HFF-Myc (cell line): Measurements from ENCODE around the gene SEMA3F.

Experiments
- DNase-seq: peaks from one replicate; pipeline ENCODE4 v3.0.0-alpha.2; 2011; ENCODE audit warnings: low read depth; ENCODE audit errors: extremely low read depth
- H3K4me3 ChIP-seq: replicated peaks from 2 replicates; pipeline ENCODE4 v1.5.1; 2011; ENCODE audit warnings: low read depth, mild to moderate bottlenecking, control low read depth, low read length
- CTCF ChIP-seq: IDR thresholded peaks from 2 replicates; pipeline ENCODE4 v1.5.1; 2012; ENCODE audit warnings: mild to moderate bottlenecking, low read depth, low read length, control low read depth; ENCODE audit errors: missing control alignments

The SEMA3F gene

GRCh38 chr3:50164984-50165909, 10.1 kb downstream of the SEMA3F start:
- no peak for TF ChIP-seq CTCF
- no peak overlapping the region for H3K4me3 ChIP-seq
- DNase-seq, result no peak

- no peak for DNase-seq
- no peak for TF ChIP-seq CTCF
- no peak overlapping the region for H3K4me3 ChIP-seq
These were observed 10.9 kb downstream of the SEMA3F start for GRCh38 chr3:50165910-50166538.

- no peak overlapping the region for H3K4me3 ChIP-seq
These were observed 11.5 kb downstream of the SEMA3F start for GRCh38 chr3:50166620-50167019.

GRCh38 chr3:50167069-50167840, 12.1 kb downstream of the SEMA3F start:
- no peak for DNase-seq

More at GRCh38 chr3:50166620-50167019, 11.5 kb downstream of the SEMA3F start:
- no peak for TF ChIP-seq CTCF
- no peak for DNase-seq

GRCh38 chr3:50167841-50168209, 12.7 kb downstream of the SEMA3F start:
- H3K4me3 ChIP-seq, result no peak overlapping the region
- no peak for DNase-seq

More at GRCh38 chr3:50167069-50167840, 12.1 kb downstream of the SEMA3F start:
- no peak overlapping the region for H3K4me3 ChIP-seq
- TF ChIP-seq CTCF, result no peak

More at GRCh38 chr3:50167841-50168209, 12.7 kb downstream of the SEMA3F start:
- TF ChIP-seq CTCF, result no peak
